ENCODE data around the gene TNFAIP2.

Gene TNFAIP2

GRCh38 chr14:103108749-103109207 is 14.5 kb upstream of the TNFAIP2 start:
- no peak for TF ChIP-seq ZFP3 (CRISPR knock-in tag; IDR thresholded peaks at IDR 0.05)
- TF ChIP-seq CSRNP3 (CRISPR knock-in tag; IDR thresholded peaks at IDR 0.05) = no peak
- ATAC-seq = no peak

DNA sequence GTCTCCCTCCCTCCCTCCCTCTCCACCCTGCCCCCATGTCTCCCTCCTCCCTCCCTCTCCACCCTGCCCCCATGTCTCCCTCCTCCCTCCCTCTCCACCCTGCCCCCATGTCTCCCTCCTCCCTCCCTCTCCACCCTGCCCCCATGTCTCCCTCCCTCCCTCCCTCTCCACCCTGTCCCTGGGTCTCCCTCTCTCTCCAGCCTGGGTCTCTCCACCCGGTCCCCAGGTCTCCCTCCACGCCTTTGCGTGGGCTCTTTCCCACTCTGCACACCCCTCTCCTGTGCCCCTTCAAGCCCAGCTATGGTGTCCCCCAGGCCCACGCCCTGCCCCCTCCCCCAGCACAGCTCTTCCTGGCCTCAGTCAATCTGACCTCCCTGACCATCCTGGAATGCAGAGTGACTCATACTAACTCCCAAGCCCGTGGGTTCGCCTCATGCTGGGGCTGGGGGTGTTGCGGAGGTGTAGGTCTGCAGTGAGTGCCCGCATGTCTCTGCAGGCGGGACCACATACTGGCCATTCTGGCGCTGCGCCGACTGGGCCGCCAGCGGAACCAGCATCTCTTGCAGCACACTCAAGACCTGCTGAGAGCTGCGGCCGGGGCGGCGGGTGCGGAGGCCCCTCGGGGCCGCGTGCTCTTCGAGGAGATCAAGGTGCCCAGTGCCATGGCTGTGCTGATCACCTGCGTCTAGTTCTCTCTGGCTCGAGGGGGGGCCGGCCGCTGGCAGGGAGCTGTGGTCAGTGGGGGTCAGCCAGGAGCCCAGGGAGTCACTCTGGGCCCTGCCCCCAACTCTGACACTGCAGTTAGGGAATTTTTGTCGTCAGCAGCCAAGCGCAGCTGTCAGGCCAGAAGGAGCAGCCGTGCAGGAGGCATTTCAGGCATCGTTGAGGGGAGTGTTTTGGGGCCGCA is 13.5 kb upstream of the TNFAIP2 start:
- TF ChIP-seq ISL1 (CRISPR knock-in tag; IDR thresholded peaks at IDR 0.05) = no peak
- TF ChIP-seq ZNF8 (CRISPR knock-in tag; IDR thresholded peaks at IDR 0.05) = no peak
- TF ChIP-seq, protein P1, sequence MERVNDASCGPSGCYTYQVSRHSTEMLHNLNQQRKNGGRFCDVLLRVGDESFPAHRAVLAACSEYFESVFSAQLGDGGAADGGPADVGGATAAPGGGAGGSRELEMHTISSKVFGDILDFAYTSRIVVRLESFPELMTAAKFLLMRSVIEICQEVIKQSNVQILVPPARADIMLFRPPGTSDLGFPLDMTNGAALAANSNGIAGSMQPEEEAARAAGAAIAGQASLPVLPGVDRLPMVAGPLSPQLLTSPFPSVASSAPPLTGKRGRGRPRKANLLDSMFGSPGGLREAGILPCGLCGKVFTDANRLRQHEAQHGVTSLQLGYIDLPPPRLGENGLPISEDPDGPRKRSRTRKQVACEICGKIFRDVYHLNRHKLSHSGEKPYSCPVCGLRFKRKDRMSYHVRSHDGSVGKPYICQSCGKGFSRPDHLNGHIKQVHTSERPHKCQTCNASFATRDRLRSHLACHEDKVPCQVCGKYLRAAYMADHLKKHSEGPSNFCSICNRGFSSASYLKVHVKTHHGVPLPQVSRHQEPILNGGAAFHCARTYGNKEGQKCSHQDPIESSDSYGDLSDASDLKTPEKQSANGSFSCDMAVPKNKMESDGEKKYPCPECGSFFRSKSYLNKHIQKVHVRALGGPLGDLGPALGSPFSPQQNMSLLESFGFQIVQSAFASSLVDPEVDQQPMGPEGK (CRISPR knock-in tag; IDR thresholded peaks at IDR 0.05; ENCODE audit: borderline replicate concordance) = peak; percentile 66; the same call in 1 of the 2 replicates
- no peak for TF ChIP-seq BACH2 (CRISPR knock-in tag; IDR thresholded peaks at IDR 0.05; ENCODE audit: borderline replicate concordance)
- TF ChIP-seq, protein P2, sequence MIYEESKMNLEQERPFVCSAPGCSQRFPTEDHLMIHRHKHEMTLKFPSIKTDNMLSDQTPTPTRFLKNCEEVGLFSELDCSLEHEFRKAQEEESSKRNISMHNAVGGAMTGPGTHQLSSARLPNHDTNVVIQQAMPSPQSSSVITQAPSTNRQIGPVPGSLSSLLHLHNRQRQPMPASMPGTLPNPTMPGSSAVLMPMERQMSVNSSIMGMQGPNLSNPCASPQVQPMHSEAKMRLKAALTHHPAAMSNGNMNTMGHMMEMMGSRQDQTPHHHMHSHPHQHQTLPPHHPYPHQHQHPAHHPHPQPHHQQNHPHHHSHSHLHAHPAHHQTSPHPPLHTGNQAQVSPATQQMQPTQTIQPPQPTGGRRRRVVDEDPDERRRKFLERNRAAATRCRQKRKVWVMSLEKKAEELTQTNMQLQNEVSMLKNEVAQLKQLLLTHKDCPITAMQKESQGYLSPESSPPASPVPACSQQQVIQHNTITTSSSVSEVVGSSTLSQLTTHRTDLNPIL (CRISPR knock-in tag; IDR thresholded peaks at IDR 0.05; ENCODE audit: low read depth) = no peak
- TF ChIP-seq ZNF565 (CRISPR knock-in tag; conservative IDR thresholded peaks at IDR 0.05; ENCODE audit: low read depth) = no peak
- TF ChIP-seq ZC3H10 (CRISPR knock-in tag; IDR thresholded peaks at IDR 0.05) = no peak
- TF ChIP-seq OSR1 (CRISPR knock-in tag; IDR thresholded peaks at IDR 0.05) = peak; percentile 43; the same call in 1 of the 2 replicates
- TF ChIP-seq RARB (CRISPR knock-in tag; IDR thresholded peaks at IDR 0.05) = no peak
- TF ChIP-seq, protein P3, sequence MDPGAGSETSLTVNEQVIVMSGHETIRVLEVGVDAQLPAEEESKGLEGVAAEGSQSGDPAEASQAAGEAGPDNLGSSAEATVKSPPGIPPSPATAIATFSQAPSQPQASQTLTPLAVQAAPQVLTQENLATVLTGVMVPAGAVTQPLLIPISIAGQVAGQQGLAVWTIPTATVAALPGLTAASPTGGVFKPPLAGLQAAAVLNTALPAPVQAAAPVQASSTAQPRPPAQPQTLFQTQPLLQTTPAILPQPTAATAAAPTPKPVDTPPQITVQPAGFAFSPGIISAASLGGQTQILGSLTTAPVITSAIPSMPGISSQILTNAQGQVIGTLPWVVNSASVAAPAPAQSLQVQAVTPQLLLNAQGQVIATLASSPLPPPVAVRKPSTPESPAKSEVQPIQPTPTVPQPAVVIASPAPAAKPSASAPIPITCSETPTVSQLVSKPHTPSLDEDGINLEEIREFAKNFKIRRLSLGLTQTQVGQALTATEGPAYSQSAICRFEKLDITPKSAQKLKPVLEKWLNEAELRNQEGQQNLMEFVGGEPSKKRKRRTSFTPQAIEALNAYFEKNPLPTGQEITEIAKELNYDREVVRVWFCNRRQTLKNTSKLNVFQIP (CRISPR knock-in tag; IDR thresholded peaks at IDR 0.05; ENCODE audit: borderline replicate concordance, low read depth) = no peak
- TF ChIP-seq TOX (CRISPR knock-in tag; IDR thresholded peaks at IDR 0.05; ENCODE audit: borderline replicate concordance) = no peak
- TF ChIP-seq ZFP3 (CRISPR knock-in tag; IDR thresholded peaks at IDR 0.05) = peak; percentile 59; the same call in 1 of the 2 replicates
- TF ChIP-seq ZNF70 (CRISPR knock-in tag; IDR thresholded peaks at IDR 0.05) = no peak
- TF ChIP-seq ARNTL (CRISPR knock-in tag; IDR thresholded peaks at IDR 0.05; ENCODE audit: borderline replicate concordance, low read depth) = no peak
- TF ChIP-seq ESRRG (CRISPR knock-in tag; IDR thresholded peaks at IDR 0.05) = no peak
- no peak for TF ChIP-seq TCF4 (CRISPR knock-in tag; IDR thresholded peaks at IDR 0.05; ENCODE audit: borderline replicate concordance)
- TF ChIP-seq SNAI2 (CRISPR knock-in tag; IDR thresholded peaks at IDR 0.05) = no peak
- ATAC-seq = peak; percentile 71

DNA sequence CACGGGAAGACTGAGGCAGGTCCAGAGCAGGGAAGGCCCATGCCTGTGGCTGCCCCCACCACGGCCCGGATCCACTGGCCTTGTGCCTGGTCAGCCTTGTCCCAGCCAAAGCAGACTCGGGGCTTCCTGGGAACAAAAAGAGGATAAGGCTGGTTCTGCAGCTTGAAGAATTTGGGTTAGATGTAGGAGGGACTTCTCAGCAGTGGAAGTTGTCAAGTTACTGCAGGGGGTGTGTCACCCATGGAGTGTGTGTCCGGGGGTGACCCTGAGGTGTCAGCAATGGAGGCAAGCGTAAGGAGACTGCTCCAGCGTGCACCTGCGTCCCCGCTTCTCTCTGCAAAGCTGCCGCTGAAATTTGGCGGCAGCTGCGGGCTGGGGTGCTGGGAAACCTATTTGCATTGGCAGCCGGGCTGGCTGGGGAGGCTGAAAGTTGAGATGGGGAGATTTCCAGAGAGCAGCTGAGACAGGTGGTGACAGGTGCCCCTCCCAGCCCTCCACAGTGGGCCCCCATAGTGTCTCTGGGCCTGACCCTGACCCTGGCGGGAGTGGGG is 12.5 kb upstream of the TNFAIP2 start:
- TF ChIP-seq ZFP3 (CRISPR knock-in tag; IDR thresholded peaks at IDR 0.05) (no peak), CSDC2 (CRISPR knock-in tag; IDR thresholded peaks at IDR 0.05) (no peak), TCF4 (CRISPR knock-in tag; IDR thresholded peaks at IDR 0.05; ENCODE audit: borderline replicate concordance) (no peak), BACH2 (CRISPR knock-in tag; IDR thresholded peaks at IDR 0.05; ENCODE audit: borderline replicate concordance) (no peak), CSRNP3 (CRISPR knock-in tag; IDR thresholded peaks at IDR 0.05) (no peak)
- TF ChIP-seq, protein P2 (CRISPR knock-in tag; IDR thresholded peaks at IDR 0.05; ENCODE audit: low read depth) = no peak
- TF ChIP-seq, protein P1 (CRISPR knock-in tag; IDR thresholded peaks at IDR 0.05; ENCODE audit: borderline replicate concordance) = no peak
- TF ChIP-seq, protein P3 (CRISPR knock-in tag; IDR thresholded peaks at IDR 0.05; ENCODE audit: borderline replicate concordance, low read depth) = no peak
- ATAC-seq = peak; percentile 12

All from SK-N-SH treated with all-trans-retinoic acid at 6 μM for 48 hours (cell line).